ENCODE measurements around the gene CT55. TPM values are rescaled to one million over a fixed set of nuclear protein-coding genes. Genes with fewer than 3 reads are reported as not detected.
"Not testable (repeated sequence)": the region's sequence is repeated elsewhere in the genome, so short reads cannot be mapped to it uniquely, and the experiment has no call there.

The CT55 gene
- total RNA-seq, 1 experiment from 2014 or later, result not detected

GRCh38 chrX:135170468-135170867 is 730 bp downstream of the CT55 start:
- Histone ChIP-seq H4K20me1 (ENCODE audit: insufficient read depth) (no peaks in the 10 kb centered on the region), H3K4me1 (ENCODE audit: control insufficient read depth in 1 of 2, insufficient read depth in 2 of 2, low read length in 2 of 2) (no peaks in the 10 kb centered on the region), H3K27ac (ENCODE audit: low read depth, low read length) (no peak overlapping the region), H3K79me2 (ENCODE audit: insufficient read depth, low read length) (no peaks in the 10 kb centered on the region), H3K4me2 (ENCODE audit: low read length) (no peak overlapping the region), H3K9me3 (ENCODE audit: control insufficient read depth in 1 of 2, insufficient read depth in 1 of 2, low read depth in 1 of 2, low read length in 2 of 2) (no peaks in the 10 kb centered on the region), H3K9ac (ENCODE audit: low read length) (no peak overlapping the region), H3K9me2 (ENCODE audit: insufficient read depth) (no peaks in the 10 kb centered on the region), H3K4me3 (replicated peaks in 1 of 2; ENCODE audit: low read depth in 1 of 2, low read length in 2 of 2) (no peak overlapping the region), H3K27me3 (ENCODE audit: insufficient read depth, low read length) (peaks cover 5% of the 10 kb centered on the region; the same call in 1 of the 2 replicates), H3K36me3 (ENCODE audit: control insufficient read depth in 1 of 2, insufficient read depth in 2 of 2, low read length in 2 of 2) (no peaks in the 10 kb centered on the region), H2AFZ (ENCODE audit: low read depth, low read length, poor library complexity, severe bottlenecking) (no peak overlapping the region)
- intact Hi-C loops (cut with micrococcal nuclease), result no loop called here
- CTCF ChIA-PET, result no interaction called here
- TF ChIP-seq ZNF274 (IDR thresholded peaks at IDR 0.05; ENCODE audit: low read depth, low read length) (no peak), SRF (IDR thresholded peaks at IDR 0.05; ENCODE audit: low read depth) (no peak), ELF1 (IDR thresholded peaks at IDR 0.05; ENCODE audit: borderline replicate concordance, low read depth) (no peak), POLR2A (IDR thresholded peaks at IDR 0.05; ENCODE audit: borderline replicate concordance, extremely low read depth, insufficient read depth, insufficient read length) (no peak), SIN3A (IDR thresholded peaks at IDR 0.05; ENCODE audit: low read depth) (no peak), SP1 (IDR thresholded peaks at IDR 0.05; ENCODE audit: low read depth) (no peak), MAX (IDR thresholded peaks at IDR 0.05) (no peak), JUND (IDR thresholded peaks at IDR 0.05) (no peak), TCF7L2 (IDR thresholded peaks at IDR 0.05; ENCODE audit: borderline replicate concordance, extremely low read depth, insufficient read depth, insufficient read length) (no peak), CEBPB (IDR thresholded peaks at IDR 0.05; ENCODE audit: low read depth) (no peak), EZH2 (IDR thresholded peaks at IDR 0.05) (no peak), ZBTB33 (IDR thresholded peaks at IDR 0.05; ENCODE audit: extremely low read depth, insufficient replicate concordance, low read length) (no peak)
- POLR2A ChIA-PET, result no interaction called here
- RAD21 ChIA-PET (ENCODE audit: low non-redundant PET in 1 of 2, low total read pairs in 2 of 2, uncharacterized antibody in 2 of 2, unreplicated experiment in 2 of 2), result no interaction called here
- no TSS peak for BruUV-seq (replicated peaks)
- no peak for ATAC-seq
- no peak for DNase-seq (ENCODE audit: low read depth, low spot score)

GRCh38 chrX:135169534-135169933 is 1.7 kb downstream of the CT55 start:
- H3K27ac ChIP-seq (ENCODE audit: low read depth, low read length); DNase-seq (ENCODE audit: low read depth, low spot score); H2AFZ ChIP-seq (ENCODE audit: low read depth, low read length, poor library complexity, severe bottlenecking); ATAC-seq; H3K4me2 ChIP-seq (ENCODE audit: low read length); H3K9me2 ChIP-seq (ENCODE audit: insufficient read depth); H3K9ac ChIP-seq (ENCODE audit: low read length); POLR2A ChIA-PET; H3K36me3 ChIP-seq (ENCODE audit: control insufficient read depth in 1 of 2, insufficient read depth in 2 of 2, low read length in 2 of 2); H3K4me1 ChIP-seq (ENCODE audit: control insufficient read depth in 1 of 2, insufficient read depth in 2 of 2, low read length in 2 of 2); H4K20me1 ChIP-seq (ENCODE audit: insufficient read depth); CTCF ChIA-PET; BruUV-seq (replicated peaks); H3K4me3 ChIP-seq (replicated peaks in 1 of 2; ENCODE audit: low read depth in 1 of 2, low read length in 2 of 2); H3K9me3 ChIP-seq (ENCODE audit: control insufficient read depth in 1 of 2, insufficient read depth in 1 of 2, low read depth in 1 of 2, low read length in 2 of 2); intact Hi-C loops (cut with micrococcal nuclease); RAD21 ChIA-PET (ENCODE audit: low non-redundant PET in 1 of 2, low total read pairs in 2 of 2, uncharacterized antibody in 2 of 2, unreplicated experiment in 2 of 2); H3K79me2 ChIP-seq (ENCODE audit: insufficient read depth, low read length): not testable (repeated sequence)
- H3K27me3 ChIP-seq (ENCODE audit: insufficient read depth, low read length), result peaks cover 10% of the 10 kb centered on the region; the same call in 1 of the 2 replicates
